Skin epidermis (tissue), 12 donors: ENCODE measurements around the gene MARF1.
A peak's percentile ranks its signal among the peaks of the same experiment; 100 is the strongest.
"Not testable (repeated sequence)": the region's sequence is repeated elsewhere in the genome, so short reads cannot be mapped to it uniquely, and the experiment has no call there.

ENCODE experiments used
- H3K27ac ChIP-seq, 21 experiments: fragments of 200-600 bp; sonication (generic) in 11 of 21; one replicate each; pipeline ENCODE4 v1.5.0; 2020; ENCODE audit warnings: mild to moderate bottlenecking in 3 of 21, inconsistent platforms in 2 of 21, moderate library complexity in 2 of 21
- H3K4me3 ChIP-seq, 7 experiments: fragments of 200-600 bp; sonication (generic) in 2 of 7; one replicate each; pipeline ENCODE4 v1.5.0; 2020; ENCODE audit warnings: inconsistent platforms in 2 of 7, mild to moderate bottlenecking in 2 of 7, moderate library complexity in 1 of 7

The MARF1 gene

DNA sequence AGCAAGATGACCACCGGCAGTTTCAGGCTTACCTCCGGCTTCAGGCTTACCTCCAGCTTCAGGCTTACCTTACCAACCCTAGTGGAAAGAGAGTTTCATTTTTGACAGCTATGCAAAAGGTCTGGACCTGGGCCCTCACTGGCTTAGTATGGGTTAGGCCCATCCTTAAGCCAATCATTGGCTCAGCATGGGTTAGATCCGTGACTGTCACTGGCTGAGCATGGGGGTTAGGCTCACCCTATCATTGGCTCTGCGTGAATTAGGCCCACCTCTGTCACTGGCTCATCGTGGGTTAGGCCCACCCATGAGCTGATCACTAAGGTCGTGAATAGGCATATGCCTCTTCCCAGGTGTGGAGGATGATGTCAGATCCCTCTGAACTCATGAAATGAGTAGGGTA, 15.2 kb upstream of the MARF1 start:
- Histone ChIP-seq H3K4me3 (no peak overlapping the region), H3K27ac (no peak overlapping the region)

DNA sequence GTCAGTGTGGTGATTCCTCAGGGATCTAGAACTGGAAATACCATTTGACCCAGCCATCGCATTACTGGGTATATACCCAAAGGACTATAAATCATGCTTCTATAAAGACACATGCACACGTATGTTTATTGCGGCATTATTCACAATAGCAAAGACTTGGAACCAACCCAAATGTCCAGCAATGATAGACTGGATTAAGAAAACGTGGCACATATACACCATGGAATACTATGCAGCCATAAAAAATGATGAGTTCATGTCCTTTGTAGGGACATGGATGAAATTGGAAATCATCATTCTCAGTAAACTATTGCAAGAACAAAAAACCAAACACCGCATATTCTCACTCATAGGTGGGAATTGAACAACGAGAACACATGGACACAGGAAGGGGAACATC, 12.6 kb upstream of the MARF1 start:
- H3K4me3 ChIP-seq, H3K27ac ChIP-seq: not testable (repeated sequence)

DNA sequence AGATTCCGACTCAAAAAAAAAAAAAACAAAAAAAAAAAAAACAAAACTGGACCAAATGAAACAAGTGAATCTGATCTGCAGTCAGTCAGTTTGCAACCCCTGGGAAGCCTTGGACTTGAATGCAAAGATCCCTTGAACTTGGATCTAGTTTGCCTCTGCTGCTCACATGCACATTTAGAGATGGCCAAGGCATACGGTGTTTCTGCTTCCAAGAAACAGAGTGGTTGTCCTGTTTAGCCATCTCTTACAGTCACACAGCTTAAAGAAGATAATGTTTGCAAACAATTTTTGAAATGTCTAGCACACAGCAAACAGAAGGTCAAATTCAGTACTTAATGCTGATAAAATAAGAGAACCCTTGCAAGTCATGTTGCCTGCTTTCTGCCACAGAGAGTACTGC, 11.6 kb upstream of the MARF1 start:
- Histone ChIP-seq H3K4me3 (no peak overlapping the region), H3K27ac (peak overlapping the region in 1 of 21 experiments; percentile 6)

DNA sequence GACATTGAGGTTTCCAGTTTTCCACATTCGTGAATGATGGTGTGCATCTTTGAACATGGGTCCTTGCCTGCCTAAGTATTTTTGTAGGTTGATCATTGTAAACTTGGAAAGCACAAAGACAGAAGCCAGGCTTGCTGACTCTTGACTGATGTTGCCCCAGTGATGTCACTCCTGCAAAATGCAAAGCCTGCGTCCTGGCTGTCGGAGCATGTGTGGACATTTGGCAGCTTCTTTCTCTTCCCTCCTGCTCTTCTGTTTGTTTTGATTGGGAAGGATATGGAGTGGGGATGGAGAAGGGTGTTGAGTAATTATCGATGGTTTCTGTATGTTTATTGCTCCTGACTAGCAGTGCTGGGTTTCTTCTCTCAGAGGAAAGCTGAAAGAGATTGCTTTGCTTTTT, 10.3 kb upstream of the MARF1 start:
- Histone ChIP-seq H3K27ac (peak overlapping the region in 3 of 21 experiments; percentile 1 to 22 (median 6)), H3K4me3 (no peak overlapping the region)

DNA sequence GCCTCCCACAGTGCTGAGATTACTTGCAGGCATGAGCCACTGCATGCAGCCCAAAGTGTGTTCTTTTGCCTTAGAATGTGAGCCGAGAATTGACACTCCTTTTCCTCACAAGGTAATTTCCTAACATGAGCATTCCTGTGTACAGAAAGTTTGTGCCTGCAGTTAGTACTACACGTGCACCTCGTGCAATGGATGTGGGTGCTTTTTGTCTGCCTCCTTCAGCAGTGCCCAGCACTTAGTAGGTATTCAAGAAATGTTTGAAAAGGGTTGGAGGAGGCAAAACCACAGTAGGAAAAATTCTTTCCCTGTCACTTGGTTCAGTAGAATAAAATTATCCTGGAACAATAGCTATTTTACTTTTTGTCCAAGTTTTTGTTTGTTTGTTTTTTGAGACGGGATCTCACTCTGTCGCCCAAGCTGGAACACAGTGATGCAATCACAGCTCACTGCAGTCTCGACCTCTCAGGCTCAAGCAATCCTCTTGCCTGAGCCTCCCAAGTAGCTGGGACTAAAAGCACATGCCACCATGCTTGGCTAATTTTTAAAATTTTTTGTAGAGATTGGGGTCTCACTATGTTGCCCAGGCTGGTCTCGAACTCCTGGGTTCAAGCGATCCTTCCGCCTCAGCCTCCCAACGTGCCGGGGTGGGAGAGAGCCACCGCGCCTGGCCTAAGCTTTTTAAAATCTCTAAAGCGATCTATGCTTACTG, 9.5 kb upstream of the MARF1 start:
- H3K4me3 ChIP-seq, result no peak overlapping the region
- H3K27ac ChIP-seq, result peak overlapping the region in 6 of 21 experiments; percentile 1 to 47 (median 13)

DNA sequence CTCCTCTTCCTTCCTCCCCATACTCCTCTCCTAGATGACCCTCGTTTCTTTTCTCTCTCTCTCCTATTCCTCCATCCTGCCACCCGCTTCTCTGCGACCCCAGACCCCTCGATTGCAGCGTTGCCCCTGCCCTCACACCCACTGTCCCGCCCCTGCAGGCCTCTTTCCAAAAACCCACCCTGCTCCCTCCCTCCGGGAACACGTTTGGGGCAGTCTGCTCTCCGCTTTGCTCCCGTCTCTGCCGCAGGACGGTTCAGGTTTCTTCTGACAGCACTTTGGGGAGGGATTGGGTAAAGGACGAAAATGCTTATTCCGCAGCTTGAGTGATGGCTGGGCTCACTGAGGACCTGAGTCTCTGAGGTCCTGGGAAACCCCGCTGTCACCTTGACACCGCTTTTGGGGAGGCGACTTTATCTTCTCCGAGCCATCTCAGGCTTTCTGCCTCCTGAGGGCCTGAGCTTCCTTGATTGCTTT, 7.8 kb upstream of the MARF1 start:
- H3K4me3 ChIP-seq, result peak overlapping the region; percentile 63 to 96 (median 91)
- H3K27ac ChIP-seq, result peak overlapping the region; percentile 46 to 99 (median 94)

DNA sequence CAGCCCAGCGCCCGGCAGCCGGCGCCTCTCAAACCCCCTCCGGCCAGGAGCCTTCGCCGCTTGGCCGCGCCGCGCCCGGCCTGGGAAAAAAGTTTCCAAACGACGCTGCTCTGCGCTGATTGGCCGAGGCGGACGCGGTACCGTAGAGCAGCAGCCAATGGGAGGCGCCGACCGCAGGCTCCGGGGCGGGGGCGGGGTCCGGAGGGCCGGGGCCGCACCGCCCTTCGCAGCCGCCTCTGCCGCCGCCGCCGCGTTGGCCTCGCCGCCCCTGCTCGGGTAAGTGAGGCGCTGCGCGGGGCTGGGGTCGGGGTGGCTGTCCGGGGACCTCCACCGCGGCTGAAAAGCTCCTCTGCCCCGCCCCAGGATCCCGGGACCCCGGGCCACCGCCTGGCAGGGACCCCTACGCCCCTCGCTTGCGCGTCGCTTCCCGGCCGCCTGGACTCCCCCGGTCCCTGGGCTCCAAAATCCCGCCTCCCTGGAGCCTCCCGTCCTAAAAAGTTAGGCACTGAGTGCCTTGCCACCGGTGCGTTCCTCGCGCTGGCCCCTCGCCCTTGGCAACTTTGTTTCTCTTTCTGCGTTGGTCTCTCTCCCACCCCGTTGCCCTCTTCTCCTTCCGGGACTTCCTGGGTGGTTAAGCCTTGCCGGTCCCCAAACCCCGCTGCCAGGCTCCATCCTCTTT, 7.2 kb upstream of the MARF1 start, which contains the start of gene NDE1:
Gene NDE1 (plus strand): TSS at position 227 of the 679 bp plus-strand sequence. CDS start 14,534 bp downstream, outside the sequence.
- H3K27ac ChIP-seq, result peak within 1 kb of the TSS; percentile 46 to 99 (median 94)
- H3K4me3 ChIP-seq, result peak within 1 kb of the TSS; percentile 63 to 96 (median 91)

DNA sequence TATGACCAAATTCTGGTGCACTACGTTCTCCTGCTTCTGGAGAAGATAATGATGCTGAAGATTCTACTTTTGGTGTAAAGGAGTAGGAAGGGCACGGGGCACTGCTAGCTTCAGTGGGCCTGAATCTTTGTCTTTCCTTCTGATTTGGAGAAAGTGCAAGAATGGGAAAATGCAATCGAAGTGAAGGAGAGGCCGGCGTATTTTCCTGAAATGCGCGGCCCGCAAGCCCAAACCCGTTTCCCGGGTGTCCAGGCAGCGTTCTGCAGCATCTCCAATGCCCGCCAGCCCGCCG, 6.7 kb upstream of the MARF1 start:
- Histone ChIP-seq H3K27ac (peak overlapping the region in 19 of 21 experiments; percentile 7 to 99 (median 94)), H3K4me3 (peak overlapping the region; percentile 63 to 96 (median 91))

DNA sequence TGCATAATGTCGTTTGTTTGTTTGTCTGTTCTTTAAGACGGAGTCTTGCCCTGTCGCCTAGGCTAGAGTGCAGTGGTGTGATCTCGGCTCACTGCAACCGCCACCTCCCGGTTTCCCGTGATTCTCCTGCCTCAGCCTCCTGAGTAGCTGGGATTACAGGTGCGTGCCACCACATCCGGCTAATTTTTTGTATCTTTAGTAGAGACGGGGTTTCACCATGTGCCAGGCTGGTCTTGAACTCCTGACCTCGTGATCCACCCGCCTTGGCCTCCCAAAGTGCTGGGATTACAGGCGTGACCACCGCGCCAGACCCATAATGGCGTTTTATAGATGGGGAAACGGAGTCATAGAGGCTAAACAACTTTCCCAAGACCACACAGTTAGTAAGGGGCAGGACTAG, 6.4 kb upstream of the MARF1 start:
- H3K4me3 ChIP-seq, result peak overlapping the region in 6 of 7 experiments; percentile 63 to 96 (median 86)
- peak overlapping the region in 16 of 21 experiments; percentile 7 to 99 (median 94) for H3K27ac ChIP-seq

DNA sequence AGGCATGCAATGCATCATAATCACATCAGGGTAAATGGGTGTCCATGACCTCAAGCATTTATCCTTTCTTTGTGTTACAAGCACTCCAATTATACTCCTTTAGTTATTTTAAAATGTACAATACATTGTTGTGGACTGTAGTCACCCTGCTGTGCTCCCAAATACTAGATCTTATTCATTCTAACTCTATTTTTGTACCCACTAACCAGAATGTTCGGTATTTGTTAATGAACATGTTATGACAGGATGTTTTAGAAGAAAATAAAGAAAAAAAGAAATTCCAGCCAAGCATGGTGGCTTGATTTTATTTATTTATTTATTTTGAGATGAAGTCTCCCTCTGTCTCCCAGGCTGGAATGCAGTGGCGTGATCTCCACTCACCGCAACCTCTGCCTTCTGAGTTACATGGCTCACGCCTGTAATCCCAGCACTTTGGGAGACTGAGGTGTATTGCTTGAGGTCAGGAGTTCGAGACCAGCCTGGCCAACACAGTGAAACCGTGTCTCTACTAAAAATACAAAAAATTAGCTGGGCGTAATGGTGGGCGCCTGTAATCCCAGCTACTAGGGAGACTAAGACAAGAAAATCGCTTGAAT, 5.3 kb upstream of the MARF1 start:
- no peak overlapping the region for H3K4me3 ChIP-seq
- no peak overlapping the region for H3K27ac ChIP-seq

DNA sequence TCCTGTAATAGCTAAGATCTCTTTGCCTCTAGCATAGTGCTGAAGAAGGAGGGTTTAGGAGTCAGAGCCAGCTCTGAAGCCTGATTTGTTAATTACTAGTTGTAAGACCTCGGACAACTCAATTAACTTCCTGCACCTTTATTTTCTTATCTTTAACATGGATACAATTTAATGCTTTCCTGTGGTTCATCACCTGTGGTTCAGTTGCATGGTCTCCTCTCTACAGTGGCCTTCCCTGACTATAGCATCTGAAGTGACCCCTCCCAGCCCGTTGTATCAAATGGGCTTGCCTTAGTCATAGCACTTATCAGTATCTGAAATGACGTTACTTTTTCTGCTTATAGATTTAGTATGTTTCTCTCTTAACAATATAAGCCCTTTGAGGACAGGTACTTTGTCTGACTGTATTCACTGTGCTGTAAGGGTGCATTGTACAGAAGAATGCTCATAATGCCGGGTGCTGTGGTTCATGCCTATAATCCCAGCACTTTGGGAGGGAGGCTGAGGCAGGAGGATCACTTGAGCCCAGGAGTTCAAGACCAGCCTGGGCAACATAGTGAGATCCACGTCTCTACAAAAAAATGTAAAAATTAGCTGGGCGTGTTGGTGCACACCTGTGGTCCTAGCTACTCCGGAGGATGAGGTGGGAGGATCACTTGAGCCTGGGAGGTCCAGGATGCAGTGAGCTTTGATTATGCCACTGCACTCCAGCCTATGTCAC, 4.5 kb upstream of the MARF1 start:
- peak overlapping the region in 1 of 21 experiments; percentile 27 for H3K27ac ChIP-seq
- no peak overlapping the region for H3K4me3 ChIP-seq

DNA sequence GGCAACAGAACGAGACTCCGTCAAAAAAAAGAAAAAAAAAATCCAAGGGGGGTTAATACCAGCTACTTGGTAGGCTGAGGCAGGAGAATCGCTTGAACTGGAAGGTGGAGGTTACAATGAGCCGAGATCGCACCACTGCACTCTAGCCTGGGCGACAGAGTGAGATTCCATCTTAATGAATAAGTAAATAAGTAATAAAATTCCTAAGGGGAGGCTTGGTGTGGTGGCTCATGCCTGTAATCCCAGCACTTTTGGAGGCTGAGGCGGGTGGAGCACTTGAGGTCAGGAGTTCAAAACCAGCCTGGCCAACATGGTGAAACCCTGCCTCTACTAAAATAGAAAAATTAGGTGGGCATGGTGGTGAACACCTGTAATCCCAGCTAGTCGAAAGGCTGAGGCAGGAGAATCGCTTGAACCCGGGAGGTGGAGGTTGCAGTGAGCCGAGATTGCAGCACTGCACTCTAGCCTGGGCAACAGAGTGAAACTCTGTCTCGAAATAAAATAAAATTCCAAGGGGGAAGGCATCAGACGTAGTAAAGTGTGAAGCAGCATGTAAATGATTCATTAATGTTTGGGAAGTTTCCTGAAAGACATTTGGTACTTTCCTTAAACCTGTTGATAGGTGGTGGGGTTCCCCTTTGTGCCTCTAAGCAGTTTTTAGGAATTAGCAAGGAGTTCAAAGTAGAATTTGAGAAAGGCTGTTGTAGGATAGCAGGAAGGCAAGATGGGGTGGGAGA, 3.8 kb upstream of the MARF1 start:
- H3K4me3 ChIP-seq, result not testable (repeated sequence)
- H3K27ac ChIP-seq, result peak overlapping the region in 2 of 21 experiments; percentile 2 to 27

DNA sequence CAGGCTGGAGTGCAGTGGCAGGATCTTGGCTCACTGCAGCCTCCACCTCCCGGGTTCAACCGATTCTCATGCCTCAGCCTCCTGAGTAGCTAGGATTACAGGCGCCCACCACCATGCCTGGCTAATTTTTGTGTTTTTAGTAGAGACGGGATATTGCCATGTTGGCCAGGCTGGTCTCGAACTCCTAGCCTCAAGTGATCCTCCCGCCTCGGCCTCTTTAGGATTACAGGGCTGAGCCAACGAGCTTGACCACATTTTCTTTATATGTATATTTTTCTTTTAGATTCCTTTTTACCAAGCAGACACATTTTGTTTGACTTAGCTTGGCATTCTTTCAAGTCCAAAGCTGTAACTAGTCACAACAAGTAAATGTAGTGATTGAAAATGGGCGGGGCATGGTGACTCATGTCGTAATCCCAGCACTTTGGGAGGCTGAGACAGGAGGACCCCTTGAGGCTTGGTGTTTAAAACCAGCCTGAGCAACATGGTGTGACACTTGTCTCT, 2.1 kb upstream of the MARF1 start:
- peak overlapping the region in 20 of 21 experiments; percentile 0 to 100 (median 96) for H3K27ac ChIP-seq
- not testable (repeated sequence) for H3K4me3 ChIP-seq

DNA sequence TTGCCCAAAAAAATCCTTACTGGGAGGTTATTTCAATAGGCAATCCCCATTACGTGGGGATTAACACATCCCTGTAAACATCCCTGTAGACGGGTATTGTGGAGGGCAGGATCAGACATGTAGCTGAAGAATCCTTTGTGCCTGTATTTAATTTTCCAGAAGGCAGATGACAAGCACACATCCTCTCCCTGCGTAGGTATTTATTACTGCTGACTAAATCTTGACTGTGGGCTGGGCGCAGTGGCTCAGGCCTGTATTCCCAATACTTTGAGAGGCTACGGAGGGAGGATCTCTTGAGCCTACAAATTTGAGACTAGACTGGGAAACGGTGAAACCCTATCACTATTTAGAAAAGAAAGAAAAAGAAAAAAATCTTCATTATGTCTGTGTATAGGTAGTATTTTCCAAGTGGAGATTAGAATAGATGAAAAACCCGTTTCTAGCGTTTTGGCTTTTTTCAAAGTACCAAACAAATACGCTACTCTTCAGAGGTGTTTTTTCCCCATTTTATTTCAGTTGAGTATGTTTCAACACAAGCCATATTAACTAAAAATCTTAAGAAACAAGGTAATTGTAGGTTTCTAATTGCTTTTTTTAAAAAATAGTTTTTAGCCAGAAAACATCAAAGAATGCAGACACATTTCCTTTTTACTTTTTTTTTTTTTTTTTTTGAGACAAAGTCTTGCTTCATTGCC, 1.5 kb upstream of the MARF1 start:
- H3K27ac ChIP-seq, result peak overlapping the region; percentile 60 to 100 (median 97)

DNA sequence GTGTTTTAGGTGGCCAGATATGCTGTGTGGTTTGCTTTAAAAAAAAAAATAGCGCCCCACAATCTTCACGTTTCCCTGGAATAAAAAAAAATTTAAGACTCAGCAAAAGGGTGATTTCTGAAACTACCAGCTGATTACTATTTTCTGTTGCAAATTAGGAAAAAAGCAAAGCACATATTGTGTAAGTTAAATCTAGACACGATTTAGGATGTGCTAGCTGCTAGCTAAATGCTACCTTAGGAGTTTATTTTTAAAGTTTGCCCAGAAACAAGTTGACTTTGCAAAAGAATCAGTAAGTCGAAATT, 944 bp upstream of the MARF1 start:
- Histone ChIP-seq H3K4me3 (peak overlapping the region; percentile 77 to 92 (median 85)), H3K27ac (peak overlapping the region; percentile 60 to 100 (median 97))

More for the DNA sequence above, 1.5 kb upstream of the MARF1 start:
- peak overlapping the region in 2 of 7 experiments; percentile 77 to 81 for H3K4me3 ChIP-seq

DNA sequence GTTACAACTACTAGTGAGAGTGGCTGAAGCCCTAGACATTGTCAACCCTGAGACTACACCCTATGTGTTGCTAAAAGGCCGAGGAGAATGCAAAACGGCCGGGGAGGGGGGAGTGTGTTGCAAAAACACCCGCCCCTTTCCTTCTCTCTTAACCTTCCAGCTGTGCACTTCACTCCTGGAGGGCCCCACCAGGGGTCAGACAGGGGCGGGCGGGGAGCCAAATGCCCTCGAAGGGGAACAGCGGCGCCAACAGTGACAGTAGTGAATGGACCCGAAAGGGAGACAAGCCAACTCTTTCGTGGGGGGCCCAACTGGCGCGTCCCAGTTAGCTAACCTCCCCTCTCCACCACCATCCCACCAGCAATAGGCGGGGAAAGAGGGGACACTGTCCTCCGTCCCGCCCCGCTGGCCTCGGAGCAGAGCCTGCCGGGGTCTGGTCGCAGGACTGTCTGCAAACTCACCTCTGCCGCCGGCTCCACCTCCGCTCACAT, 352 bp downstream of the MARF1 start:
- H3K4me3 ChIP-seq, result peak overlapping the region; percentile 77 to 92 (median 85)
- peak overlapping the region; percentile 38 to 100 (median 97) for H3K27ac ChIP-seq

DNA sequence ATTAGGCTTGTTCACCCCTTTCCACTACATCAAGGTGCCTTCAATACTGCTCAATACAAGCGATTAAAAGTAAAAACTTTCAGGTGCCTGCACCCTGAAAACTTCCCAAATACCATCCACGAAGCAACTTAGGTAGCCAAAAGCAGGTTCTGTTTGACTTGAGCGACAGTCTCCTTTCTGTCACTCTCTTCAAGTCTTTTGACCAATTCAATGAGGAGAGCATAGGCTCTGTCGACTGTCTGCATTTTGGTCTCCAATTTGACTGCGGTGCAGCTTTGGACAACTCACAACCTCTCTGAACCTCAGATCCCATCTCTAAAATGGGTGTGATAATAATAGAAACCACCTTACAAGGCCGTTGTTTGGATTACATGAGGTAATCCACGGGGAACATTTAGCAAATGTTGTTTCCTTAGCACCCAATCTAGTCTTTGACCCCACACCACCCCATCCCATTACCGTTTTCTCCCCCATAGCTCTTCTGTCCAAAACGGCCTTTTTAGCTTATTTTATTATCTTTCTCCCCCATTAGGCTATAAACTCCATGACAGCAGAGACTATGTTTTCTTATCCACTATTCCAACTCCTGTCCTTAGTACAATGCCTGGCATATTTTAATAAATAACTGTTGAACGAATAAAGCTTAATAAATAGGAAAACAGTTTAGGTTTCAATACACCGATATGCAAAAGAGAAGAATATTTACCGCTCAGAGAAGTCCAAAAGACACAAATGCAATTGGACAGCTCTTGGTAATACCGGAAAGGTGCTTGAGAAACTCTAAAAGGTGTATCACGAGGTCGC, 999 bp downstream of the MARF1 start:
- H3K27ac ChIP-seq, result peak overlapping the region in 20 of 21 experiments; percentile 85 to 100 (median 97)
- peak overlapping the region; percentile 77 to 92 (median 85) for H3K4me3 ChIP-seq

DNA sequence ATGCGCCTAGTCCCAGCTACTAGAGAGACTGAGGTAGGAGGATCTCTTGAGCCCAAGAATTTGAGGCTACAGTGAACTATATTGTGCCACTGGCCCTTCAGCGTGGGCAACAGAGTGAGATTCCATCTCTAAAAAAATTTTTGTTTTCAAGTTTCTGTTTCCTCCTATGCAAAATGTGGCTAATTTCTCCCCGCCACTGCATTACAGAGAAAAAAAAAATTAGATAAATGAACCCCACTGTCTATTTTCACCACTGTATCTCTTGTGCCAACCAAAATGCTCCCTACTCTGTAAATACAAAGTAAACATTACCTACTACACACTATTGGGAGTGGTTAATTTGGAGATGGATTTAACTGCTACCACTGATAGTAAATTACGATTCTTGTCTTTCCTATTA, 2.0 kb downstream of the MARF1 start:
- Histone ChIP-seq H3K27ac (peak overlapping the region in 6 of 21 experiments; percentile 10 to 99 (median 92)), H3K4me3 (no peak overlapping the region)
